Heart left ventricle (tissue), 16 donors: ENCODE results near the gene ALDH1L1. TPM values are rescaled to one million over a fixed set of nuclear protein-coding genes. Genes with fewer than 3 reads are reported as not detected.
"Not testable (repeated sequence)": the region's sequence is repeated elsewhere in the genome, so short reads cannot be mapped to it uniquely, and the experiment has no call there.

Source experiments
- ATAC-seq, 4 donors: fragments of 200-7000 bp; cut with Tn5 transposase; one replicate each; pipeline ENCODE4 v1.9.1; 2020 to 2022; ENCODE audit warnings: moderate library complexity in 4 of 4, mild to moderate bottlenecking in 3 of 4, moderate number of reproducible peaks in 1 of 4
- DNase-seq, 5 donors: peaks; one replicate each; pipeline ENCODE4 v3.0.0-alpha.2; 2020
- H3K27ac ChIP-seq, 12 donors: fragments of 200-600 bp; sonication (generic) in 4 of 12; one replicate each; pipeline versions ENCODE4 v1.5.0 to v1.8.0; 2016 to 2022; ENCODE audit warnings: mild to moderate bottlenecking in 2 of 12
- H3K27me3 ChIP-seq, 9 donors: fragments of 200-600 bp; sonication (generic) in 2 of 9; one replicate each; pipeline versions ENCODE4 v1.5.1 to v1.8.0; 2016 to 2022; ENCODE audit warnings: mild to moderate bottlenecking in 3 of 9
- H3K36me3 ChIP-seq, 9 donors: fragments of 200-600 bp; sonication (generic) in 2 of 9; one replicate each; pipeline versions ENCODE4 v1.5.0 to v1.8.0; 2018 to 2022; ENCODE audit warnings: mild to moderate bottlenecking in 2 of 9
- H3K4me1 ChIP-seq, 12 donors: fragments of 200-600 bp; sonication (generic) in 4 of 12; one replicate each; pipeline versions ENCODE4 v1.5.0 to v1.8.0; 2016 to 2022; ENCODE audit warnings: mild to moderate bottlenecking in 3 of 12
- H3K4me3 ChIP-seq, 12 donors: fragments of 200-600 bp; sonication (generic) in 4 of 12; one replicate each; pipeline versions ENCODE4 v1.5.0 to v1.8.0; 2017 to 2022; ENCODE audit warnings: mild to moderate bottlenecking in 9 of 12, moderate library complexity in 4 of 12
- H3K9me3 ChIP-seq, 12 donors: fragments of 200-600 bp; sonication (generic) in 4 of 12; one replicate each; pipeline versions ENCODE4 v1.5.0 to v1.8.0; 2016 to 2022; ENCODE audit warnings: mild to moderate bottlenecking in 1 of 12
- CTCF ChIP-seq, 12 donors: fragments of 200-600 bp; sonication (generic) in 4 of 12; IDR thresholded peaks; one replicate each; pipeline versions ENCODE4 v1.5.0 to v1.8.0; 2018 to 2022; ENCODE audit warnings: antibody characterized with exemption in 12 of 12, mild to moderate bottlenecking in 5 of 12
- POLR2A ChIP-seq, 2 donors: fragments of 450-650 bp; IDR thresholded peaks; one replicate each; pipeline ENCODE4 v1.6.1; 2017; ENCODE audit warnings: antibody characterized with exemption in 2 of 2, mild to moderate bottlenecking in 2 of 2, moderate library complexity in 2 of 2
- WGBS, 4 donors: extraction: QIAGEN DNeasy Blood & Tissue Kit in 2 of 4; methylation state at CpG; one replicate each; pipeline versions ENCODE4 v1.1.5 to v1.1.7; 2013 to 2018; 5-methylcytosine and 5-hydroxymethylcytosine counted together
- intact Hi-C, 10 donors: fragments of 100-400 bp; cut with DNase I; formaldehyde crosslinking; loops; one replicate each; pipeline versions ENCODE4 v1.11.1 to v1.14.2; 2022
- polyA plus RNA-seq, 2 donors: library from polyadenylated mRNA; stranded (reverse); fragments of 200-250 nt; gene quantifications; one replicate each; pipeline ENCODE4 v1.2.3, GENCODE V29; 2013
- total RNA-seq, 9 donors: library from RNA; depleted of rRNA in 2 of 9; stranded (reverse); fragments of >200 nt in 2 of 9; fragmentation: NEBNext Ultra II Directional in 3 of 9; extraction: Animal tissue kit (Norgen Biotek cat#: 25700) in 3 of 9; gene quantifications; one replicate each; pipeline versions ENCODE4 v1.1.0 to v1.2.4, GENCODE V29; 2016 to 2023
- donor health status: ischemic (EF 13 %, LVEDD 7.1; RV severe dilation, severe dysfunction).
- donor health status: healthy with polysubstance abuse.
- donor health status: DM: no; HTN: yes; CAD: no.
- donor health status: DM: no; HTN: no; CAD: no.
- donor health status: ischemic (EF 25% LVEDD 6.9; RV normal size, moderate dysfunction).
- donor health status: ischemic (EF 25% LVEDD 5.7; RV mildly dilated, moderate dysfunction).
- donor health status: healthy.
- donor health status: DM: yes; HTN: yes; CAD: no.
- donor health status: ischemic (EF 35%, LVEDD 5.7; RV mildly dilated, moderate dysfunction).
- donor health status: nonischemic (EF 11% LVEDD 7.7; RV severe dilation, severe dysfunction).
- donor health status: DM: yes; HTN: yes; CAD: no.
- donor health status: PGD.
- donor health status: ischemic (EF 29% LVEDD 5.4; RV normal size, mild dysfunction).
- donor health status: nonischemic (EF 23%, LVEDD 6.1; RV moderate dilation, normal function).

The ALDH1L1 gene
- total and polyA plus RNA-seq, 11 donors = 13.4 to 74.1 (median 29.0) TPM

- 67 to 80% (median 76%) methylated on average over 18 of the region's 18 CpGs for WGBS, 4 donors
- peak in 1 of 5 donors; percentile 58 for DNase-seq
- Histone ChIP-seq H3K4me3 (peak overlapping the region in 2 of 12 donors; percentile 6 to 8), H3K36me3 (peaks cover 0 to 14% (median 0%) of the 10 kb centered on the region in 9 donors), H3K27ac (peak overlapping the region in 5 of 12 donors; percentile 9 to 64 (median 24)), H3K9me3 (peaks cover 0 to 15% (median 0%) of the 10 kb centered on the region in 12 donors), H3K4me1 (peaks cover 0 to 34% (median 22%) of the 10 kb centered on the region in 12 donors), H3K27me3 (no peaks in the 10 kb centered on the region)
- no peak for TF ChIP-seq CTCF (IDR thresholded peaks at IDR 0.05)
- no peak for TF ChIP-seq POLR2A (IDR thresholded peaks at IDR 0.05)
- intact Hi-C loops = no loop called here
- peak in 3 of 4 donors; percentile 41 to 61 (median 58) for ATAC-seq
These were observed 79.6 kb downstream of the ALDH1L1 start for GRCh38 chr3:126100634-126101301.

- peak in 2 of 4 donors; percentile 32 to 38 for ATAC-seq
- Histone ChIP-seq H3K27ac (peak overlapping the region in 4 of 12 donors; percentile 10 to 46 (median 24)), H3K4me3 (no peak overlapping the region), H3K27me3 (no peaks in the 10 kb centered on the region), H3K36me3 (peaks cover 0 to 9% (median 0%) of the 10 kb centered on the region in 9 donors), H3K9me3 (peaks cover 0 to 15% (median 0%) of the 10 kb centered on the region in 12 donors), H3K4me1 (peaks cover 0 to 34% (median 22%) of the 10 kb centered on the region in 12 donors)
- no peak for DNase-seq
- 67 to 79% (median 73%) methylated on average over 4 of the region's 4 CpGs for WGBS, 4 donors
- TF ChIP-seq CTCF (IDR thresholded peaks at IDR 0.05) = no peak
- no peak for TF ChIP-seq POLR2A (IDR thresholded peaks at IDR 0.05)
- intact Hi-C loops = no loop called here
These were observed 80.1 kb downstream of the ALDH1L1 start for GRCh38 chr3:126100269-126100633.

GRCh38 chr3:126098391-126098858 is 82.0 kb downstream of the ALDH1L1 start:
- Histone ChIP-seq H3K4me3 (no peak overlapping the region), H3K9me3 (peaks cover 0 to 15% (median 0%) of the 10 kb centered on the region in 12 donors), H3K36me3 (peaks cover 0 to 2% (median 0%) of the 10 kb centered on the region in 9 donors), H3K27ac (no peak overlapping the region), H3K4me1 (peaks cover 0 to 32% (median 22%) of the 10 kb centered on the region in 12 donors), H3K27me3 (no peaks in the 10 kb centered on the region)
- TF ChIP-seq POLR2A (IDR thresholded peaks at IDR 0.05) = no peak
- no peak for TF ChIP-seq CTCF (IDR thresholded peaks at IDR 0.05)
- 59 to 68% (median 67%) methylated on average over 2 of the region's 2 CpGs for WGBS, 4 donors
- ATAC-seq (no peak), DNase-seq (no peak)
- intact Hi-C loops = no loop called here

GRCh38 chr3:126097801-126098200 is 82.6 kb downstream of the ALDH1L1 start:
- intact Hi-C loops = no loop called here
- ATAC-seq = no peak
- Histone ChIP-seq H3K36me3 (no peaks in the 10 kb centered on the region), H3K27me3 (no peaks in the 10 kb centered on the region), H3K4me1 (peaks cover 0 to 31% (median 20%) of the 10 kb centered on the region in 12 donors), H3K27ac (no peak overlapping the region), H3K4me3 (no peak overlapping the region), H3K9me3 (peaks cover 0 to 15% (median 0%) of the 10 kb centered on the region in 12 donors)
- DNase-seq = no peak
- TF ChIP-seq POLR2A (IDR thresholded peaks at IDR 0.05) = no peak

- DNase-seq, intact Hi-C loops, H3K27ac ChIP-seq, ATAC-seq, H3K4me3 ChIP-seq, H3K27me3 ChIP-seq, H3K36me3 ChIP-seq: not testable (repeated sequence)
- peaks cover 0 to 15% (median 0%) of the 10 kb centered on the region in 12 donors for H3K9me3 ChIP-seq
- 79 to 92% (median 86%) methylated on average over 6 of the region's 6 CpGs for WGBS, 4 donors
- H3K4me1 ChIP-seq = peaks cover 0 to 15% (median 9%) of the 10 kb centered on the region in 12 donors
These were observed 84.1 kb downstream of the ALDH1L1 start for GRCh38 chr3:126096274-126096673.

- ATAC-seq, H3K36me3 ChIP-seq, H3K27ac ChIP-seq, intact Hi-C loops, H3K4me3 ChIP-seq, H3K4me1 ChIP-seq, DNase-seq, H3K27me3 ChIP-seq: not testable (repeated sequence)
- 90 to 95% (median 94%) methylated on average over 5 of the region's 5 CpGs for WGBS, 4 donors
- H3K9me3 ChIP-seq = peaks cover 0 to 13% (median 0%) of the 10 kb centered on the region in 12 donors
These were observed 88.3 kb downstream of the ALDH1L1 start for GRCh38 chr3:126092128-126092527.
